ENCODE data around the gene TACC3. TPM values are rescaled to one million over a fixed set of nuclear protein-coding genes. Genes with fewer than 3 reads are reported as not detected.

Gene TACC3
- total RNA-seq, 2 experiments from 2014 or later, result 234 to 235 TPM

DNA sequence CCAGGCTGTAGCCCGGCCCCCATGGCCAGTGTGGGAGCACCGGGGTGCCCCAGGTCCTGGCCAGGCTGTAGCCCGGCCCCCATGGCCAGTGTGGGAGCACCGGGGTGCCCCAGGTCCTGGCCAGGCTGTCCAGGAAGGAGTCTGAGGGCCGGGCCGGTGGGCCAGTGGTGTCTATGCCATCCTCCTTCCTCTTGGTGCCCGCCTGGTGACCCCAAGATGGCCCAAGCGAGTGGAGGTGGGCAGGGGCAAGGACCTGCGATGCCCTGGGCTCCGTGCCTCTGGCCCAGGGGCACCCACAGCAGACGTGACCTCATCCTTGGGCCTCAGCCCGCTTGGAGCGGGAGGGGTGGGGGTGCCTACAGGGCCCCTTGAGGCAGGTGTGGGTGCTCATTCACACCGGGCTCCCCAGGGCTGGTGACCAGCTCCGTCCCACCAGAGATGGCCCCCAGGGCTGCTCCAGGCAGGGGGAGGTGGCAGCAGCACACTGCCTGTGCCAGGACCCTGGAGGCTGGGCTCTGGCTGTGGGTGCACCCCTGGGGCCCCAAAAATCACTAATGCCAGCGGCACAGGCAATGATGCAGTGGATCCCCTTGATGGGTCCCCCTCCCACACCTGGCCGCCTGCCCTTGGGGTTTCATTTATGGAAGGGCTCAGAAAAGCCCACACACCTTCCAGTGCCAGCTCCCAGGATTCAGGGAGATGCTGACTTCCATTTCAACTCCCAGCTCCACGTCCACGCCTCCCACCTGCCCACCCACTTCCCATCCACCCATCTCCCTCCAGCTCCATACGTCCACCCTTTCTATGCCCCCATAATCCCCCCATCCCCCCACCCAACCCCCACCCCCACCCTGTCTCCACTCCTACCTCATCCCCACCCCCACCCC is 35.8 kb downstream of the TACC3 start:
- no peak for ATAC-seq (ENCODE audit: low read depth)
- POLR2A ChIA-PET, result no interaction called here
- H3K27ac Mint-ChIP-seq, result no peak overlapping the region
- peaks cover 3% of the 10 kb centered on the region for H3K4me1 Mint-ChIP-seq
- no peak overlapping the region for H3K4me3 Mint-ChIP-seq
- DNase-seq, result no peak
- no peaks in the 10 kb centered on the region for H3K27me3 Mint-ChIP-seq
- no peaks in the 10 kb centered on the region for H3K36me3 Mint-ChIP-seq
- H3K9me3 Mint-ChIP-seq, result no peaks in the 10 kb centered on the region

DNA sequence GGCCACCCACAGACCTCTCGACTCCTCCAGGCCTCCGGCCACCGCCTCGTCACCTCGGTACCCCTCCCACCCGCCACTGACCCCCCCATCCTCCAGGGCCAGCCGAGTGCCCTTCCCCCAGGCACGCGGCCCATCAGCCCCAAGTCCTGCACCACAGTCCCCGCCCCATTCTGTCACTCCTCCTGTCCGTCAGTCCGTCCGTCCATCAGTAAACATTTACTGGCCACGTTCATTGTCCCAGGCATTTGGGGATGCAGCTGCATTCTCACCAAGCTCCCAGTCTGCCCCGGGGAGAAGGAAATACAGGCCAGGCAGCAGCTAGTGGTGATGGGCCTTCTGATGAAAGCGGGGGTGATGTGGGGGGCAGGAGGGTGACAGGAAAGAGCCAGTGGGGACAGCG is 36.5 kb downstream of the TACC3 start:
- Mint-ChIP-seq H3K4me3 (no peak overlapping the region), H3K27ac (no peak overlapping the region), H3K36me3 (no peaks in the 10 kb centered on the region), H3K4me1 (peaks cover 3% of the 10 kb centered on the region), H3K9me3 (no peaks in the 10 kb centered on the region), H3K27me3 (no peaks in the 10 kb centered on the region)
- POLR2A ChIA-PET, result no interaction called here
- DNase-seq (no peak), ATAC-seq (ENCODE audit: low read depth) (no peak)

DNA sequence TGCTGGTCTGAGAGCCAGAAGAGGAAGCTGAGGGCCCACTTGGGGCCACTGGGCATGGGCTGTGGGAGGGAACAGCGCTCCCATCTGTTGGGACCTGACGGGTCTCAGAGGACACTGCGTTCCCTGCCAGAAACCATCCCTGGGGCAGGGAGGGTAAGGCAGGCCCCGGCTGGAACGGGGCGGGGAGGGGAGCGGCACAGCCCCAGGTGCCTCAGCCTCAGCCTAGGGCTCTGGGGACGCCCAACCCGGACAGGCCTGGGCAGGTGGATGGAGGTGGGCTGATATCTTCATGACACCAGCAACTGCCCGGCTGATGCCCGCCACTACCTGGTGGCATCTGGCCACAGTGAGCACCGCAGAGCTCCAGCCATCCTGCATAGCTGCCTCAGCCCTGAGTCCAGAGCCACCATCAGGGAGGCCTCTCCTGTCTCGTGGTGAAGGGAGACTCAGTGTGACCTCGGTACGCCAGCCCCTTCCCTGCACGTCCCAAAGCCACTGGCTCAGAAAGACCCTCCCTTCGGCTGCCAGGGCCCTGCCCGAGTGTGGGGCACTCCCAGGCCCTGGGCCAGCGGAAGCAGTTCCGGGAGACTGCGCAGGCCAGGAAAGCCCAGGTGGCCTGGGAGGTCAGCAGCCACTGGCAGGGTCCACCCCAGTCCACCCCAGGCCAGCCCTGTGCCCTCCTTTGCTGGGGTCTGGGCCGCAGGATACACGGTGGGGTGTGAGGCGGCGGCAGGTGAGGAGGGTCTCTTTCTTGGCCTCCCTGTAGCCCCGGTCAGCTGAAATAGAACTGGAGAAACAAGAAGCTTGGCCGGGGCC is 37.2 kb downstream of the TACC3 start:
- ATAC-seq (ENCODE audit: low read depth) (no peak), DNase-seq (no peak)
- Mint-ChIP-seq H3K27me3 (peaks cover 2% of the 10 kb centered on the region), H3K36me3 (no peaks in the 10 kb centered on the region), H3K4me1 (peaks cover 1% of the 10 kb centered on the region), H3K4me3 (no peak overlapping the region), H3K27ac (no peak overlapping the region), H3K9me3 (no peaks in the 10 kb centered on the region)
- POLR2A ChIA-PET, result no interaction called here

DNA sequence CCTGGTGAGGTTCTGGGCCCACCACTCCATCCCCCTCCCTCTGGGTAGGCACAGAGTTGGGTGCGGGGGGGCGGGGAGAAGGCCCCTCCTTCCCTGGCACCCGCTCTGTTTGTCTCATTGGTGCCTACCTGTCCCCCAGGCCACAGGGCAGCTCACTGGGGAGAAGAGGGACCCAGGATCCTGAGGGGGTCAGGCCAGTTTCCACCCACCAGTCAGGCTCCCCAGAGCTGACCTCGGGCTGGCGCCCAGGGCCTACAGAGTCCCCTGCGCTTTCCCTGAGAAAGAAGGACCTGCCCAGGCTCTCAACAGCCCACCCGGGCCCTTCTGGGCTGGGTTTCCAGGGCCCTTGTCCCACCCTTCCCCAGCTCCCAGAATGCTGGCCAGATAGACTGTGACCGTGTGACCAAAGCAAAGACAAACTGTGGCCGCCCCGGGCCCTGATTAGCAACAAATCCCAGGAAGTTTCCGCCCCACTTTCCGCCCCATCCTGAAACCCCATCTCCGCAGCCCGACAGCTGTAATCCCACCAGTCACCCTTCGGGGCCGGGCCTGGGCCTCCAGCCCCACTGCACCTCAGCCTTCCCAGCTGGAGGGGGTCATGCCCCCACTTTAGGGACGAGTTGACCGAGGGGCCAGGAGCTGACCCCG is 38.0 kb downstream of the TACC3 start:
- Mint-ChIP-seq H3K27me3 (peaks cover 8% of the 10 kb centered on the region), H3K27ac (no peak overlapping the region), H3K4me1 (peaks cover 1% of the 10 kb centered on the region), H3K9me3 (no peaks in the 10 kb centered on the region), H3K4me3 (no peak overlapping the region), H3K36me3 (no peaks in the 10 kb centered on the region)
- POLR2A ChIA-PET, result no interaction called here
- DNase-seq (no peak), ATAC-seq (ENCODE audit: low read depth) (no peak)

DNA sequence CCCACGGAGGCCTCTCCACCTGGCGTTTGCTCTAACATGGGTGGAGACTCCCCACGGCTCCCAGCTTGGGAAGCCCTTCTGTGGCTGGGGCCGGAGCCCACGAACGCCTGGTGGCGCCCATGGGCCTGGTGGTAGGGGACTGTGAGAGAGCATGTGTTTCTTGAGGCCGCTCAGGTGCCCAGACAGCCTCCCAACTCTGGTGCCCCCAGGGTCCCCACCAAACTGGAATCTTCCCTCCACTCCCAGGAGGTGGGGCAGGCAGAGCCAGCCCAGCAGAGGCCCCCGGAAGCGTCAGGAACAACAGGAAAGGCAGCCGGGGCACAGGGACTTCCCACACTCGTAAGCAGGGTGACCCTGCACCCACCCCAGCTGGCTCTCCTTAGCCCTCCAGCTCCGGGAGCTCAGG is 38.5 kb downstream of the TACC3 start:
- H3K27ac Mint-ChIP-seq, result no peak overlapping the region
- ATAC-seq (ENCODE audit: low read depth) (no peak), DNase-seq (no peak)
- H3K27me3 Mint-ChIP-seq, result peaks cover 9% of the 10 kb centered on the region
- H3K36me3 Mint-ChIP-seq, result no peaks in the 10 kb centered on the region
- H3K4me3 Mint-ChIP-seq, result no peak overlapping the region
- H3K9me3 Mint-ChIP-seq, result no peaks in the 10 kb centered on the region
- H3K4me1 Mint-ChIP-seq, result peaks cover 1% of the 10 kb centered on the region
- POLR2A ChIA-PET, result no interaction called here

DNA sequence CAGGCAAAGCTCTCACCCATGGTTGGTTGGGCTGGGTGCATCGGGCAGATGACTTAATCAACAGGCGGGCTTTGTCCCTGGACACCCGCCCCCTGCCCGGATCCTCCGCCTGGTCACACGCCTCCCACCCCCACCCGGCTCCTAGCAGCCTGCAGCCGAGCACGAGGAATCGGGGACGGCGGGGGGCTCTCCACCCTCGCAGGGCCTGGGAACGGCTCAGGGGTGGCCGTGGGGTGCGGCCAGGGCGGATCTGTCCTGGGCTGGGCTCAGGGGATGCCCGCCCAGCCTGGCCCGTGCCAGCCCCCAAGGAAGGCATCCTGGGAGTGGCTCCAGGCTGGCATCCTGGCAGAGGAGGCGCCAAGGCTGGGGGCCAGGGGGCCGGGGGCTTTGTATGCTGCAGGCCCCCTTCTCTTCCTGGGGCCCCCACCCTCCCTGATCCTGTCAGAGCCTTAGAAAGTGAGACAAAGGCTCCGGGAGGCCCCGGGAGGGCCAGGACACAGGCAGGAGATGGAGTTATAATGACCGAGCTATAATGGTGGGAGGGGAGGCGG is 39.3 kb downstream of the TACC3 start:
- ATAC-seq (ENCODE audit: low read depth) (no peak), DNase-seq (no peak)
- H3K36me3 Mint-ChIP-seq, result no peaks in the 10 kb centered on the region
- no peak overlapping the region for H3K4me3 Mint-ChIP-seq
- peaks cover 13% of the 10 kb centered on the region for H3K27me3 Mint-ChIP-seq
- H3K4me1 Mint-ChIP-seq, result peaks cover 1% of the 10 kb centered on the region
- H3K27ac Mint-ChIP-seq, result no peak overlapping the region
- POLR2A ChIA-PET, result no interaction called here
- H3K9me3 Mint-ChIP-seq, result no peaks in the 10 kb centered on the region

DNA sequence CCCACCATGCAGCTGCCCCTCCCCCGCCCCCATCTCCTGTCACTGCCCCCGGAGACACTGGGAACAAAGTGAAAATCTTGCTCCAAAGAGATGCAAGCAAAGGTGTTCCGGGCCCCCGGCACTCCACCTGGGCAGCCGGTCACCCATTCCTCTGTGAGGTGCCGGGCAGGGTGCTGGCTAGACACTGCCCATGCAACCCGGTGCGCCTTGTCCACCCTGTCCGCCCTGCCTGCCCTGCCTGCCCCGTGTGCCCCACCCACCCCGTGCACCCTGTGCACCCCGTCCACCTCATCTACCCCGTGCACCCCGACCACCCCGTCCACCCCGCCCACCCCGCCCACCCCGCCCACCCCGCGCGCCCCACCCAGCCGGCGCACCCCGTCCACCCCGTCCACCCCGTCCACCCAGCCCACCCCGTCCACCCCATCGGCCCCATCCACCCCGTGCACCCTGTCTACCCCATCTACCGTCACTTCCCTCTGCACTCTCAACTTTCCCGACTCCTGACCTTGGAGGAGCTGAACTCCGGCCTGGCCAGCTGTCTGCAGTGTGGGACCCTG is 39.9 kb downstream of the TACC3 start:
- POLR2A ChIA-PET, result no interaction called here
- ATAC-seq (ENCODE audit: low read depth), result no peak

DNA sequence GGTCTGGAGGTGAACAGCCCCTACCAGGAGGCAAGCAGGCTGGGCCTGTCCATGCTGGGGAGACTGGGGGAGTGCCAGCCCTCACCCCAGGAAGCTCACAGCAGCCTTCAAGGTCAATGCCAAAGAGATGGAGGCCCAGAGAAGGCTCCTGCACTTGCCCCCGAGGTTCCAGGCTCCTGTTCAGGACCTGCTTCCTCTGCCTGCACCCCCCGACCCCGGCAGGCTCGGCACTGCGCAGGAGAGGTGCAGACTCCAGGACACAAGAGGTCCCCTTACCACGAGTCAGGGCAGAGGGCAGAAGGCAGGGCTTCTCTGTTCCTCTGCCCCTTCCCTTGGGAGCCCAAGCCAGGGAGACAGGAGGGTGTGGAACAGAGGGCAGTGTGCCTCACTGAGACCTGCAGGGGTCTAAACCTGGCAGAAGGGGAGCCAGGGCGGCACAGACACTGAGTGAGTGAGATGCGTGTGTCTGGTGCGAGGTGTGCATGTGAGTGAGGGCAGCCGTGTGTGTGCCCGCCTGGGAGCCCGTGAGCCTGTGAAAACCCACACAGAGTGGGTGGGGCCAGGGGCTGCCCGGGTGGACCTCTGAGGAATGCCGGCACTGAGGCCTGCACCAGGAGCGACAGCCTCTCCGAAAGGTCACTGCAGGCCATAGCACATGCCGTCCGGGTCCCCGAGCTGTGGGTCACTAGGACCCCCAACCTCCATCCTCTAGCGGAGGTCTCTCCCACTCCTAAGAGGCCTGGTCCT is 41.1 kb downstream of the TACC3 start:
- Mint-ChIP-seq H3K27ac (no peak overlapping the region), H3K36me3 (no peaks in the 10 kb centered on the region), H3K4me3 (no peak overlapping the region), H3K9me3 (no peaks in the 10 kb centered on the region), H3K27me3 (peaks cover 14% of the 10 kb centered on the region), H3K4me1 (peaks cover 1% of the 10 kb centered on the region)
- ATAC-seq (ENCODE audit: low read depth) (no peak), DNase-seq (no peak)
- POLR2A ChIA-PET, result no interaction called here

More for the DNA sequence above, 39.9 kb downstream of the TACC3 start:
- no peak overlapping the region for H3K27ac Mint-ChIP-seq
- H3K36me3 Mint-ChIP-seq, result no peaks in the 10 kb centered on the region
- no peak for DNase-seq
- H3K9me3 Mint-ChIP-seq, result no peaks in the 10 kb centered on the region
- peaks cover 14% of the 10 kb centered on the region for H3K27me3 Mint-ChIP-seq
- H3K4me1 Mint-ChIP-seq, result peaks cover 1% of the 10 kb centered on the region
- H3K4me3 Mint-ChIP-seq, result no peak overlapping the region

DNA sequence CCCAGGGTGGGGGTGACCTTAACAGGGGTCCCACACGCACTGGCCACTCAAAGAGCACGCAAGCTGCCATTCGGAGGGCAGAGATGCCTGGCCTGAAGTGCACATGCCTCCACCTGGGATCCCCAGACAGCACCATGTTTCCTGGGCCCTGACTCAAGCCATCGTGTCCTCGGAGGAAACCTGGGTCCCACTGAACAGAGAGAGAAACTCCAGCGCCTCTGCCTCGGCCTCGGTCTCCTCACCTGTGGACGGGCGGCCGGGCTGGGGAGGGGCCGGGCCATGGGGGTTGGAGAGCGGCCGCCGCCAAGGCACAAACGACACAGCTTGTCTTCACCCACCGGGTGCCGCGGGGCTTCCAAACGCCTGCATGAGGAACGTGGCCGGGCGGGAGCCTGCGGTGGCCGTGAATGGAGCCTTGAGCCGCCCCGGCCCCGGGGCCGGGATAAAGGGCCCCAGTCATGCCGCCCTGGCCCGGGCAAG is 41.8 kb downstream of the TACC3 start:
- no peak for ATAC-seq (ENCODE audit: low read depth)
- Mint-ChIP-seq H3K27me3 (peaks cover 18% of the 10 kb centered on the region), H3K36me3 (no peaks in the 10 kb centered on the region), H3K4me3 (no peak overlapping the region), H3K9me3 (no peaks in the 10 kb centered on the region), H3K27ac (no peak overlapping the region), H3K4me1 (peaks cover 1% of the 10 kb centered on the region)
- DNase-seq, result no peak
- POLR2A ChIA-PET, result no interaction called here

DNA sequence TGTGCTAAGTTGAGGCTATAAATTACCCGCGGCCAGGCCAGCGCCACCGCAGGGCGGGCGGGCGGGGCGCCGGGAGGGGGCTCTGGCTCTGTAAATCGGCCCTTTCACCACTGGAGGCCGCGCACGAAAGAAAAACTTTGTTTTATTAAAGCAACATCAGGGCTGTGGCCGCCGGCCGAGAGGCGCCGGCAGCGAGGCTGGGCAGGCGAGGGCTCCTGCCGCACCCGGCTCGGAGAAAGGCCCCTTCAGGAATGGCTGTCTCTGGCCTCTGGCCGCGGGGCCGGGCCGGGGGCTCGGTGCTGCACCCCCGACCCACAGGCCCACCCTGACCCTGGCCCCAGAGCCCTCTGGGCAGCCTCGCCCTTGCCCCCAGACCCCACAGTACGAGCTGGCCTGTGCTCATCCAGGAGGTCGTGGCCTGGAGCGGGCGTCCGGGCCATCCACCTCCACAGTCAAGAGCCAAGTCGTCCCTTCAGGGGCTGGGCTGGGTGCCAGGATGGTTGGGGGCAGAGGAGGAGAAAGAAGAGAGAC is 42.3 kb downstream of the TACC3 start:
- Mint-ChIP-seq H3K4me3 (no peak overlapping the region), H3K36me3 (no peaks in the 10 kb centered on the region), H3K27ac (no peak overlapping the region), H3K4me1 (peaks cover 1% of the 10 kb centered on the region), H3K9me3 (no peaks in the 10 kb centered on the region), H3K27me3 (peaks cover 20% of the 10 kb centered on the region)
- POLR2A ChIA-PET, result no interaction called here
- DNase-seq (no peak), ATAC-seq (ENCODE audit: low read depth) (no peak)

DNA sequence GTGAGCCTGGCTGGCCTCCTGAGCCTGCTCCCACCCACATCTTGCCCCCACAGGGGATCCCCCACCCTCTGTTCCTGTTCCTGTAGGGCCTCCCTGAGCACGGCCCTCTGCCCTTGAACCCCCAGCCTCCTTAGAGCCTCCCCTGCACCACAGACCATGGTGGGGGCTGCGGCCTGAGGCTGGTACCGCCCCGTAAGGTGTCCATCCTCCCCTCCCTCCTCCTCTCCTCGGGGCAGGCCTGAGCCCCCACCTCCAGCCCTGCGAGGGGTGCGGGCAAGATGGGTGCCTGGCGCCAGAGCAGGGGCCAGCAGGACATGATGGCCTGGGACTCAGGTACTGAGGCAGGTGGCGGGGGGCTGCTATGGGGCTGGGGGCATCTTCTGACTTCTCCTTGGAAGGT is 43.3 kb downstream of the TACC3 start:
- peaks cover 22% of the 10 kb centered on the region for H3K27me3 Mint-ChIP-seq
- H3K36me3 Mint-ChIP-seq, result no peaks in the 10 kb centered on the region
- peaks cover 1% of the 10 kb centered on the region for H3K4me1 Mint-ChIP-seq
- H3K9me3 Mint-ChIP-seq, result no peaks in the 10 kb centered on the region
- no peak overlapping the region for H3K27ac Mint-ChIP-seq
- POLR2A ChIA-PET, result no interaction called here
- no peak overlapping the region for H3K4me3 Mint-ChIP-seq
- ATAC-seq (ENCODE audit: low read depth) (no peak), DNase-seq (no peak)

DNA sequence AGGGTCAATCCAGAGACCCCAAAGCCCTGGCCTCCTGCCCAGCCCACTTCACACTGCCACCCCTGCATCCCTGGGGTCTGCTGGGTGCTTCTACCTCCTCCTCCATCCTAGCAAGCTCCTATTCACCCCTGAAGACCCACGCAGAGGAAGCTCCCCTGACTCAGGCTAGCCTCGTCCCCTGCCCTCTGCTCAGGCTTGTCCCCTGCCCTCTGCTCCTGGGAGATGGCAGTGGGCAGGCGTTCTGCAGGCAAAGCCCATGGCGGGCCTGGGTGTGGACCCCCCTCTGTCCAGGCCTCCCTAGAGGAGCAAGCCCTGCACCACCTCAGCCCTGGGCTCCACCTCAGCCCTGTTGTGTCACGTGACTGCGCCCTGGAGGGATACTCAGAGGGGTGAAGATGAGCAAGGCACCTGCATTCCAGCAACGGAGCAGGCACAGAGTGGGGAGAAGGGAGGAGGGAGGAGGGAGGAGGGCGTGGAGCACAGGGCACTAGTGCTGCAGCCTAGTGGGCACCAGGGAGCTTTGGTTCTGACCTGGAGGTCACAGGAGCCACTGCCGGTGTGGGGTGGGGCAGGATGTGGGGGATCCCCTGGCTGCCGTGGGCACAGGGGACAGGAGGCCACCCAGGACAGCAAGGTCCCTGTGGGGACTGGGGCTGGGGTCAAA is 44.2 kb downstream of the TACC3 start:
- Mint-ChIP-seq H3K4me1 (no peaks in the 10 kb centered on the region), H3K4me3 (no peak overlapping the region), H3K9me3 (no peaks in the 10 kb centered on the region), H3K27me3 (peaks cover 22% of the 10 kb centered on the region), H3K36me3 (no peaks in the 10 kb centered on the region), H3K27ac (no peak overlapping the region)
- DNase-seq (no peak), ATAC-seq (ENCODE audit: low read depth) (no peak)
- POLR2A ChIA-PET, result no interaction called here
